HepG2 (cell line): ENCODE measurements around the gene ZMYND8. TPM values are rescaled to one million over a fixed set of nuclear protein-coding genes. Genes with fewer than 3 reads are reported as not detected.

Source experiments
- AGO2 ChIP-seq: fragments of 200-400 bp; formaldehyde crosslinking; optimal IDR thresholded peaks from 2 replicates; pipeline ENCODE3; 2017; ENCODE audit warnings: mild to moderate bottlenecking, low read depth, low read length, moderate library complexity
- CEBPG ChIP-seq: IDR thresholded peaks from 2 replicates; pipeline ENCODE4 v1.6.1; 2016
- HNF1B ChIP-seq: sonication (generic); formaldehyde crosslinking; IDR thresholded peaks from 2 replicates; pipeline ENCODE4 v1.5.1; 2020; ENCODE audit warnings: mild to moderate bottlenecking, moderate library complexity, missing genetic modification reagents
- MTERF4 ChIP-seq: sonication (generic); formaldehyde crosslinking; IDR thresholded peaks from 2 replicates; pipeline ENCODE4 v1.8.0; 2023; ENCODE audit warnings: mild to moderate bottlenecking, missing genetic modification reagents
- MTF2 ChIP-seq: sonication (generic); formaldehyde crosslinking; IDR thresholded peaks from 2 replicates; pipeline ENCODE4 v1.5.0; 2020; ENCODE audit warnings: missing genetic modification reagents, borderline replicate concordance
- NFE2L1 ChIP-seq: sonication (generic); formaldehyde crosslinking; IDR thresholded peaks from 2 replicates; pipeline ENCODE4 v1.4.0; 2020; ENCODE audit warnings: missing genetic modification reagents, mild to moderate bottlenecking, borderline replicate concordance
- SIX1 ChIP-seq: sonication (generic); formaldehyde crosslinking; IDR thresholded peaks from 2 replicates; pipeline ENCODE4 v1.4.0; 2020; ENCODE audit warnings: missing genetic modification reagents, borderline replicate concordance
- SOX6 ChIP-seq, 2 experiments: fragments of 450-650 bp in 1 of 2; sonication (generic) in 1 of 2; formaldehyde crosslinking in 1 of 2; IDR thresholded peaks; 2 replicates each; pipeline versions ENCODE4 v1.4.0 to v1.6.1; 2017 to 2020; ENCODE audit warnings: antibody characterized with exemption in 1 of 2, mild to moderate bottlenecking in 1 of 2, missing genetic modification reagents in 1 of 2
- TAF15 ChIP-seq: fragments of 200-400 bp; formaldehyde crosslinking; IDR thresholded peaks from one replicate; pipeline ENCODE4 v1.6.1; 2018; ENCODE audit warnings: mild to moderate bottlenecking, low read depth, low read length; ENCODE audit not compliant: poor library complexity, severe bottlenecking
- ZC3H13 ChIP-seq: sonication (generic); formaldehyde crosslinking; IDR thresholded peaks from 2 replicates; pipeline ENCODE4 v1.8.1; 2023; ENCODE audit warnings: mild to moderate bottlenecking, missing genetic modification reagents, moderate library complexity
- ZMYM3 ChIP-seq: sonication (generic); formaldehyde crosslinking; IDR thresholded peaks from 2 replicates; pipeline ENCODE4 v1.5.1; 2020; ENCODE audit warnings: mild to moderate bottlenecking, missing genetic modification reagents
- ZNF317 ChIP-seq: sonication (generic); formaldehyde crosslinking; IDR thresholded peaks from 2 replicates; pipeline ENCODE4 v1.5.0; 2020; ENCODE audit warnings: mild to moderate bottlenecking, missing genetic modification reagents
- ZNF512 ChIP-seq: sonication (generic); formaldehyde crosslinking; IDR thresholded peaks from 2 replicates; pipeline ENCODE4 v1.4.0; 2020; ENCODE audit warnings: mild to moderate bottlenecking, missing genetic modification reagents
- ZNF547 ChIP-seq: sonication (generic); formaldehyde crosslinking; IDR thresholded peaks from 2 replicates; pipeline ENCODE4 v1.5.1; 2020; ENCODE audit warnings: mild to moderate bottlenecking, missing genetic modification reagents
- ZNF567 ChIP-seq: sonication (generic); formaldehyde crosslinking; IDR thresholded peaks from 2 replicates; pipeline ENCODE4 v1.8.1; 2023; ENCODE audit warnings: mild to moderate bottlenecking, missing genetic modification reagents, borderline replicate concordance
- ZNF770 ChIP-seq: sonication (generic); formaldehyde crosslinking; IDR thresholded peaks from 2 replicates; pipeline ENCODE4 v1.5.0; 2020; ENCODE audit warnings: mild to moderate bottlenecking, missing genetic modification reagents
- polyA plus RNA-seq, 8 experiments: library from polyadenylated mRNA; depleted of rRNA in 3 of 8; stranded (reverse) in 7 of 8; unstranded in 1 of 8; fragments of >200 nt; fragmentation: Illumina TruSeq in 4 of 8; extraction: Trizol in 4 of 8; gene quantifications; 2 replicates each; pipeline versions ENCODE4 v1.2.1 to v1.2.3, GENCODE V29; 2011 to 2016; ENCODE audit warnings: low read depth in 4 of 8, missing spikeins in 1 of 8, mixed read lengths in 1 of 8; ENCODE audit not compliant: insufficient read depth in 1 of 8
- total RNA-seq, 5 experiments: library from RNA; depleted of rRNA; stranded (reverse); fragments of >200 nt; fragmentation: Illumina TruSeq; extraction: Trizol; gene quantifications; 2 replicates each; pipeline ENCODE4 v1.2.3, GENCODE V29; 2016; ENCODE audit warnings: low read depth in 1 of 5
- TF ChIP-seq, protein P1 (sequence below): sonication (generic); formaldehyde crosslinking; IDR thresholded peaks from 2 replicates; pipeline ENCODE4 v1.5.0; 2020; ENCODE audit warnings: mild to moderate bottlenecking, missing genetic modification reagents, borderline replicate concordance

ZMYND8 gene
- total and polyA plus RNA-seq, 2 of the 13 experiments (the other 11 are each of a cell fraction or from before 2014, with no cell fraction given), result 53.9 to 84.7 TPM

- peak; percentile 67 for TF ChIP-seq CEBPG
- no peak for TF ChIP-seq ZC3H13
- peak; percentile 61; the same call in 1 of the 2 replicates for TF ChIP-seq ZMYM3 (CRISPR knock-in tag)
- no peak for TF ChIP-seq SIX1 (CRISPR knock-in tag)
- TF ChIP-seq HNF1B (CRISPR knock-in tag), result no peak
- TF ChIP-seq MTF2 (CRISPR knock-in tag), result no peak
- TF ChIP-seq, protein P1, sequence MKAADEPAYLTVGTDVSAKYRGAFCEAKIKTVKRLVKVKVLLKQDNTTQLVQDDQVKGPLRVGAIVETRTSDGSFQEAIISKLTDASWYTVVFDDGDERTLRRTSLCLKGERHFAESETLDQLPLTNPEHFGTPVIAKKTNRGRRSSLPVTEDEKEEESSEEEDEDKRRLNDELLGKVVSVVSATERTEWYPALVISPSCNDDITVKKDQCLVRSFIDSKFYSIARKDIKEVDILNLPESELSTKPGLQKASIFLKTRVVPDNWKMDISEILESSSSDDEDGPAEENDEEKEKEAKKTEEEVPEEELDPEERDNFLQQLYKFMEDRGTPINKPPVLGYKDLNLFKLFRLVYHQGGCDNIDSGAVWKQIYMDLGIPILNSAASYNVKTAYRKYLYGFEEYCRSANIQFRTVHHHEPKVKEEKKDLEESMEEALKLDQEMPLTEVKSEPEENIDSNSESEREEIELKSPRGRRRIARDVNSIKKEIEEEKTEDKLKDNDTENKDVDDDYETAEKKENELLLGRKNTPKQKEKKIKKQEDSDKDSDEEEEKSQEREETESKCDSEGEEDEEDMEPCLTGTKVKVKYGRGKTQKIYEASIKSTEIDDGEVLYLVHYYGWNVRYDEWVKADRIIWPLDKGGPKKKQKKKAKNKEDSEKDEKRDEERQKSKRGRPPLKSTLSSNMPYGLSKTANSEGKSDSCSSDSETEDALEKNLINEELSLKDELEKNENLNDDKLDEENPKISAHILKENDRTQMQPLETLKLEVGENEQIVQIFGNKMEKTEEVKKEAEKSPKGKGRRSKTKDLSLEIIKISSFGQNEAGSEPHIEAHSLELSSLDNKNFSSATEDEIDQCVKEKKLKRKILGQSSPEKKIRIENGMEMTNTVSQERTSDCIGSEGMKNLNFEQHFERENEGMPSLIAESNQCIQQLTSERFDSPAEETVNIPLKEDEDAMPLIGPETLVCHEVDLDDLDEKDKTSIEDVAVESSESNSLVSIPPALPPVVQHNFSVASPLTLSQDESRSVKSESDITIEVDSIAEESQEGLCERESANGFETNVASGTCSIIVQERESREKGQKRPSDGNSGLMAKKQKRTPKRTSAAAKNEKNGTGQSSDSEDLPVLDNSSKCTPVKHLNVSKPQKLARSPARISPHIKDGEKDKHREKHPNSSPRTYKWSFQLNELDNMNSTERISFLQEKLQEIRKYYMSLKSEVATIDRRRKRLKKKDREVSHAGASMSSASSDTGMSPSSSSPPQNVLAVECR, result no peak
- no peak for TF ChIP-seq NFE2L1 (CRISPR knock-in tag)
- TF ChIP-seq ZNF770 (CRISPR knock-in tag), result peak; percentile 95
- no peak for TF ChIP-seq ZNF567
- peak; percentile 72 for TF ChIP-seq AGO2
- TF ChIP-seq SOX6 (IDR thresholded peaks at IDR 0.05), result no peak
- TF ChIP-seq SOX6 (CRISPR knock-in tag; IDR thresholded peaks at IDR 0.05), result 0 out of 2 replicates have a peak, but pooled peaks have one; percentile 9
- 0 out of 2 replicates have a peak, but pooled peaks have one; percentile 54 for TF ChIP-seq ZNF317 (CRISPR knock-in tag)
- TF ChIP-seq ZNF547, result no peak
- TF ChIP-seq ZNF512 (CRISPR knock-in tag), result no peak
- TF ChIP-seq TAF15, result no peak
- TF ChIP-seq MTERF4 (CRISPR knock-in tag), result 0 out of 2 replicates have a peak, but pooled peaks have one; percentile 32
Measured at GRCh38 chr20:47251154-47252020, 105.1 kb downstream of the ZMYND8 start (continued).
